Activated naive CD4-positive, alpha-beta T cell treated with anti-CD3 and anti-CD28 coated beads, Interleukin-2, amount 50 U/mL, for 16 hours (primary cell): ENCODE results near the gene TBXA2R.

ENCODE experiments used
- DNase-seq: peaks from one replicate; pipeline ENCODE4 v3.0.0-alpha.2; 2020

The TBXA2R gene

GRCh38 chr19:3618811-3619630 lies 12.3 kb upstream of the TBXA2R start:
- DNase-seq = no peak

GRCh38 chr19:3618144-3618810 lies 11.6 kb upstream of the TBXA2R start:
- DNase-seq = peak; percentile 60

DNA sequence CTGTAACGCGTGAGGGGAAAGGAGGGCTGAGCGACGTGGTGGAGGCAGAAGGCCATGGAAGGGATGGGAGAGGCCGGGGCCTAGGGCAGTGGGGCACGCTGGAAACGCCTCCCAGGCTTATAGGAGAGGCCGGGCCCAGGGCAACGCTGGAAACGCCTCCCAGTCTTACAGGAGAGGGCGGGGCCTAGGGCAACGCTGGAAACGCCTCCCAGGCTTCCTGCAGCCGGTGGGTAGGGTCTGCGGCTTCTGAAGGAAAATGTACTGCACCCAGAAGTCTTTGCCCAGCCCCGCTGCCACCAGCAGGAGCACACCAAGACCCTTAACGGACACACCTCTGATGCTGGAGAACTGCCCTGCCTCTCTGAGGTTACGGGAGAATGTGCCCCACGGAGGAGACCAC lies 10.8 kb upstream of the TBXA2R start:
- DNase-seq = no peak

DNA sequence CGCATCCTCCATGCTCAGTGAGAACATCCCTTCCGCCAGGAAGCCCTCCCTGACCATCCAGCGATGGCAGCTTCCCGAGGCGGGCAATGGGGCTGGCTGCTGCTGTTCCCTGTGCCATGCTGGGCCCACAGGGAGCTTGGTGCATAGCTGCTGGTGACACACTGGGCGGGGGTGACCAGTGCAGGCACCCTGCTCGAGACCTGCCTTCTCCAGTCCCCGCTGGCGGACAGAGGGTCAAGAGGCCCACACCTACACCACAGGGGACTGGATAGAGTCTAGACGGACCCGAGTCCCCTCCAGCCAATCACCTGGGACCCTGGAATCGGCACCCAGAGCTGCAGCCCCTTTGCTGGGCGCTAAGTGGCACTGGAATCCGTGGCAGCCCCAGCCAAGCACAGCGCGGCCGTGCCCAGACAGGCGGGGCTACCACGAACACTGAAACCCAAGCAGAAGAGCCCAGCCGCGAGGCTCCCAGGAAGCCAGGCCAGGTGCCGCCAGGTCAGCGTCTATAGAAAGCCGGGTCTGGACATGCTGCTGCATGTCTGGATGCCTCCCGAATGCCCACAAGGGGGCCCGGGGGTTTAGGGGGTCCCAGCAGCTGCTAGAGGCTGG lies 9.0 kb upstream of the TBXA2R start:
- no peak for DNase-seq

DNA sequence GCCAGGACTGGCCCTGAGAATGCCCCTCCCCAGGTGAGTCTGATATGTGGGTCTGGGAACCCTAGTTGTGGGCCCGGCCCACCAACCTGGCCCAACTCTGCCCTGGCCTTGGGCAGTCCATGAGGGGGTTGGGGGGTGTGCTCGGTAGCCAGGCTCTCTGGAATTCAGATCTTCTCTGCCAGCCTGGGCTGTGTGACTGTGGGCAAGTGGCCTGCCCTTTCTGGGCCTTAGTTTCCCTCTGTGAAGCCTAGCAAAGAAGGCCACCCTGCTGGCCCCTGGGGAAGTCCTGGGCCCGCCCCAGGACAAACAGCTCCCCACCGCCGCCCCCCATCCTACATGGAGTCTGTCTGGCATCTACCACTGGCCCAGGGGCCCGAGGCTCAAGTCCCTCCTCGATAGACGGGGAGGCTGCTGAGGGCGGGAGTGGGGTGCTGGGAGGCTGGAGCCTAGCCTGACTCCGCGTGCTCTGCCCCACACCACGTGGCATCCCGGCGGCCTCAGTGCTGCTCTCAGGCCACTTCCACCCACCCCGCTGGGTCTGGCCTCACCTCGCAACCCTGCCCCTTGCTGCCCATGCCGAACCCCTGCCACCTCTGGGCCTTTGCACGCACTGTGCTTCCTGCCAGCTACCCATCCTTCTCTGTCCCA lies 8.3 kb upstream of the TBXA2R start:
- no peak for DNase-seq

GRCh38 chr19:3613818-3614661 lies 7.4 kb upstream of the TBXA2R start:
- no peak for DNase-seq

DNA sequence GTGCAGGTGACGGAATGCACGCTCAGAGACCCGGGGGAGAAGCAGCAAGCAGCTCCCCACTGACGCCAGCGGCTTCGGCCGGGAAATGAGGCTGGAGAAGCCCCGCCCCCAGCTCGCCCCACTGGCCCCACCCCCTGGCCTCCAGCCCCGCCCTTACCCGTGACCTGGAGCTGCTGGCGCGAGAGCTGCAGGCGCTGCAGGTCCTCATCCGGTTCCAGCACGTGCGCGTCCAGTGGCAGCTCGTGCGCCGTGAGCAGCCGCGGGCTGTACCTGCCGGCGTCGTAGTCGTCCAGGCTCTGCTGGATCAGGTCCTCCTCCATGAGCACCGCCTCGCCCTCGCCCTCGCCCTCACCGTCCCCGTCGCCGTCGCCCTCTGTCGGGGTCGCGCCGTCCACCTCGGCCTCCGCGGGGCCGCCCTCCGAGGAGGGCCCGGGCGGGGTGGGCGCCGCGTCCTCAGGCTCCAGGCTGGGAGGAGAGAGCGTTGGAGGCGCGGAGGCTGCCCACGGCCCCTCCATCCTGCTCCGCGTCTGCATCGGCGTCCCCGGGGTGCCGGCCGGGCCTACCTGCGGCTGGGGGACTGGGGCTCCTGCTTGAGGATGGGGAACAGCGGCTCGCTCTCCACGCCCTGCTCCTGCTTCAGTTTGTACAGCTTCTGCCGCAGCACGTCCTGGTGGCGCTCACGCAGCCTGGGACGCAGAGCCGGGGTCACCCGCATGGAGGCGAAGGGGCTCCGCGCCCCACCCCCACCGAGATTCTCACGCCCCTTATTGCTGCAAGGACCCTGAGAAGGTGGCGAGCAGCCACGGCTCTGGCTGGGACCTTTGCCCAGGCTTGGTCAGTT lies 6.4 kb upstream of the TBXA2R start:
- DNase-seq = no peak

DNA sequence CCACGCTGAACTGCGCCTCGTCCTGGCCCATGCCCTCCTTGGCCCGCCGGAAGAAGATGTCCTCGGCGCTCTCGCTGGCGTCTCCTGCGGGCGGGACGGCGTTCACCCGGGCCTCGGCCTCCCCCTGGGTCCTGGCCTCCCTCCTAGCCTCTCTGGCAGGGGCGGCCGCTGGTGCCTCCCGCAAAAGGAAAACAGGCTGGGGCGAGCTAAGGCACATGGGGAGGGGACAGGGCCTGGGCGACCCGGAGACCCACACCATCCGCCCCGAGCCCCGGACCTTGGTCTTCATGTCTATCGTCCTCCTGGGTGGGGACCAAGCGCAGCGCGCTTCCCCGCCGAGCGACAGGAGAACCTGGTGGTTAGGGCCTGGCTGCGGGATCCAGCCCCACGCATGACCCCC lies 5.7 kb upstream of the TBXA2R start:
- DNase-seq = peak; percentile 10

DNA sequence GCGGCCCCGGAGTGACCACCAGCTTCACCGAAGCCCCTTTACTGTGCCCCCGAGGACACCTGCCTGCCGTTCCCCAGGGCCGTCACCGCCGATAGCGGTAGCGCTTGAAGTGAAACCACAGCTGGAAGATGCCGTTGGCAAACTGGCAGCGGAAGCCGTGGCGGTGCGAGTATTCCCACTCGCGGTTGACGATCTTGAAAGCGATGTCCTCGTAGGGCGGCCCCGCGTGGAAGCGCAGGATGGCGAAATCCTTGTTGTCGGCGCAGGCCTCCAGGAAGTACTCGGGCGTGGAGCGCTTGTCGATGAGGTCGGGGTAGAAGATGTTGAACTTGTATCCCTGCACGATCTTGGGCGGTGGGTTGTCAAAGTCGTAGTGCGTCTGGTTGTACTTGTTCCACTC lies 5.2 kb upstream of the TBXA2R start:
- DNase-seq = peak; percentile 8

DNA sequence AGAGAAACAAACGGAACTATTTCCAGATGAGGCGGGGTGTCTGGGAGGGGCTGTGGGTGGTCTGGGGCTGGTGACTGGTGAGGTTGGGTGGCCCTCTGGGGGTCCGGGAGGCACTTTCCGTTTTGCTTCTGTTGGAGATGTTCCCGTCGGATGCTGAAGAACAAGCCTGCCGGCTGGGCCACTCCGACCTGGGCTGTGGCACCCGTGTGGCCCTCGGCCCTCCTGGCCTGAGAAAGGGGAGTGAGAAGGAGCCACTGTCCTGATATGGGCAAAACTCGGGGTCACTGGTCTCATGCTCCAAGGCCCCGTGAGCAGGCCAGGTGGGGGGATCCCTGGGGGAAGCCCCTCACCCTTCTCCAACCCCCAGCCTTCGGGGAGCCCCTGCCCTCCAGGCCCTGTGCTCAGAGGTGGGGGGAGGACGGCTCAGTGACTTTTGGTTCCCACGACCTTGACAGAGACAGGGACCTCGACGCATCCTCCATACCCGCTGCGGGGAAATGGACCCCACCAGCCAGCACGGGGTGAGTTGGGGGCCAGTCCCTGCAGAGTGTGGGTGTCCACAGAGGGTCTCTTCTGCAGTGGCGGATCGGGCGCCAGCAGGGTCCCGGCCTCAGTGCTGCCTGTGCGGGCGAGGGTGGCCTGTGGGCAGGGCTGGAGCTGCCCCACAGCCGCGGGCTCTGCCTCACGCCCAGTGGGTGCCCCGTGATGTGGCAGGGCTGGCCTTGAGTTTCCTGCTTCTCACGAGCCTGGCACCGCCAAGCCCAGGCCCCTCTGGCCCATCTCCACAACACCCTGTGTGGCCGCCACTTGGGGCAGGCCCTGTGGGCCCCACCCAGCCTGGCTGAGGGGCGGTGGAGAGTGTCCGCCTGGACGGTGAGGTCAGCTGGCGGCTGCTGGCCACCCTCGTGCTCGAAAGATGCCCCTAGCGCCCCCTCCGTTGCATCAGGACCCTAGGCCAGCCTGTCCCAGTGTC lies 4.4 kb upstream of the TBXA2R start:
- DNase-seq = peak; percentile 8

DNA sequence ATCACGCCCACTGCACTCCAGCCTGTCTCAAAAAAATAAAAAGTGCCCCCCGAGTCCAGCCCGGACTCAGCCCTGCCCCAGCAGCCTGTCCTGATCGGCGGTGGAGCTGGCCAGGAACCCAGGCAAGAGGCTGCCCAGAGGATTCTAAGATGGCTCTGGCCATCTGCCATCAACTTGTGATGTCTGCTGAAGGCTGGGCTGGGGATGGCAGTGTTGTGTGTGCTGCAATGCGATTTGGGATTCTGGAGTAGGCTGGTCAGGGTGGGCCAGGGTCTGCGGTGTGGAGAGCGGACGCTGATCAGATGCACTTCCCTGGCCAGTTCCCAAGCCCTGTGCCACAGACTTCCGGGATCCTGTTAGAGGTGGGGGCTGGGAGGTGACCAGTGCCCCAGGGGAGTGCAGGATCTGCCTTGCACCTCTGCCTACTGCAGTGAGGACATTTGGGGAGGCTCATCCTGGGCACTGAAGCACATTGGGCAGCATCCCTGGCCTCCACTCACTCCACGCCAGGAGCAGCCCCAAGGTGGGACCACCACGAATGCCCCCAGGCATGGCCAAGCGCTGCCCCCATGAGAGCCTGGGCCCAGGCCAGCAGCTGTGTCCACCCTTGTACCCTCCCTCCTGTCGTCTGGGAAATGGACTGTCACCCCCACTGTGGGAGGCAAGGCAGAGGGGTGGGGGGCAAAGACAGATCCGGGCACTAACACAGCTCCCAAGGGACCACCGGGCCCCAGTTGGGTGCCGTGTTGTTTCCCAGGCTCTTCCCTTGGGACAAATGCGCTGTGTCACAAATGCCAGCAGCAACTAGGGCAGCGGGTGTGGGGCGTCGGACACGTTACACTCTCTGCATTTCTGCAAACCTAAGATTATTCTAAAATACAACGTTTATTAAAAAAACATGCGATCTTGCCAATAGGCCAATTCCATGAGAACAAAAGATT lies 3.4 kb upstream of the TBXA2R start:
- no peak for DNase-seq

DNA sequence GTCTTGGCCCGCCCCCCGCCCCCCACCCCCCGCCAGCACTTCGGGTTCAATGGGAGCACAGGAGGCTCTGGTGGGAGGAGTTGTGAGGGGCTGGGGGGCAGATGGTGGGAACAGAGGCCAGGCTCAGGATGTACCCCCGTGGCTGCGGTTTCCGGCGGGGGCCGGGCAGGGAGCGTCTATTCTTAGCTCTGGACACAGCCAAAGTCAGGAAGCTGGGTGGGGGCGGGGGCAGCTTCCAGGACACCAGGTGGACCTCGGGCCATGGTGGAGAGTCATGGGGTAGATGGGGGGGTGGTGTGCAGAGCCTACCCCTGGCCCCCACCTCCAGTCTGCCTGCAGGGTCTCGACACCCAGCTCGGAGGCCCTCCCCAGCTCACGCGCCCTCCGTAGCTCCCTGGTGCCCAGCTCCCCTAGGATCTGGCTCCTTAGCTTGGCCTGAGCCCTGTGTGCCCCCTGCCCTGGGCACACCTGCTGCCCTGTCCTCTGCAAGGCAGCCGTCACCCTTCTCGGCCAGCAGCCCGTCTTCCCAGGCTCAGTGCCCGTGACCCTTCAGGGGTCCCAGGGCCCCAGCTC lies 2.2 kb upstream of the TBXA2R start:
- peak; percentile 8 for DNase-seq

- DNase-seq = no peak
These were observed 1.5 kb upstream of the TBXA2R start for GRCh38 chr19:3608079-3608641.

DNA sequence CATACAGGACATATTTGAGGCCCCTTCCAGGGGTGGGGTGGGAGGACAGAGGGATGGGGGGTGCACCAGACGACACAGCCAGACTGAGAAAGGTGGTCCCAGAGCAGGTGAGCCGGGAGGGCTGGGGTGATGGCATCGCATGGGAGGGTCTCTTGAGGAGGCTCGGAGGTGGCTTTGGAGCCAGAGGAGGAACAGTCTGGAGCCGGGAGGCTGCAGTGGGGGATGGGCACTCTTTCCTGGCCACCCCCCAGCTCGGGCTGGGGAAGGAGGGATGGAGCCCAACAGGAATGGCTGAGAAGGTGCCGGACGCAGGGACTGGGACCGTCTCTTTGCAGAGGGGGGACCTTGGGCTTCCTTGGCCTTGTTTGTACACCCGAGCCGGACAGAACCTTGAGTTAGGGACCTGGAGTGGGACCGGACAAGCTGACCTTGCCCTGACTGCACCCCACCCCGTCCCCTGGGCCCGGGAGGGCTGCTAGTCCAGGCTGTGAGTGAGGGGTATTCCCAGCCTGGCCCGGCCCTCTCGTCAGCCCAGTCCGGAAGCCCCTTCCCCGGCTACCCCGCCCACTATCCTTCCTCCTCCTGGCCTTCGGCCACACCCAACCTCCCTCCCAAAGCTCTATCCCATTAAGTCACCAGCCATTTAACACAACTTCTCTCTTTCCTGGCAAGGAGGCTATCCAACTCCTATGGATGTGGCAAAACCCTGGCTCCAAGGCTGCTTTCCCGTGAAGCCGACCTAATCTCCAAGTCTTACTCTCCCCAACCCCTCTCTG lies 816 bp upstream of the TBXA2R start:
- DNase-seq = no peak

DNA sequence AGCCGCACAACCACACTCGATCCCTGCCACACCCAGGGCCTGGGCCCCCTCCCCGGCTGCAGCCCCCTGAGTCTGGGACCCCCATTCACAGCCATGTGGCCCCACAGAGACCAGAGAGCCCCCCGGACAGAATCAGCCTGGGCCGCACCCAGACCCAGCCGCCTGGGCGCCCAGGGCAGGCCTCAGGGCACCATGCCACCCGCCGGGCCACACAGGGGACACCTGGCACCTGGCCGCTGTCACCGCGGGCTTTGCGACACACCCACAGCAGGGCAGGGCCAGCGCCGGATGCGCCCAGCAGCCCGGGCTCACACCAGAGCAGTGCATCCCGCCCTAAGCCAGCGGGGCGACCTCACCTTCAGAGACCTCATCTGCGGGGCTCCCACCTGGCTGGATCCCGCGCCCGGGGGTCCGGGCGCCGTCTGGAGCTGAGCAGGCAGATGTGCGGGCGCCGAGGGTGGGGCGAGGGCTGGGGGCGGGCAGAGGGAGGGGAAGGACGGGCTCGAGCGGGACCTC lies 443 bp downstream of the TBXA2R start:
- no peak for DNase-seq

- DNase-seq = no peak
These were observed 905 bp downstream of the TBXA2R start for GRCh38 chr19:3605770-3606169.

DNA sequence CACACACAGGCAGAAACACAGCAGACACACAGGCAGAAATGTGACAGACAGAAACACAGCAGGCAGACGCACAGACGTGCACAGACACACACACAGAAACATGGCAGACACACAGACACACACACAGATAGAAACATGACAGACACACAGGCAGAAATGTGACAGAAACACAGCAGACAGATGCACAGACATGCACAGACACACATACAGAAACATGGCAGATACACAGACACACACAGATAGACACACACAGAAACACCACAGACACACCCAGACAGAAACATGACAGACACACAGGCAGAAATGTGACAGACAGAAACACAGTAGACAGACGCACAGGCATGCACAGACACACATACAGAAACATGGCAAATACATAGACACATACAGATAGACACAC lies 1.3 kb downstream of the TBXA2R start:
- no peak for DNase-seq

DNA sequence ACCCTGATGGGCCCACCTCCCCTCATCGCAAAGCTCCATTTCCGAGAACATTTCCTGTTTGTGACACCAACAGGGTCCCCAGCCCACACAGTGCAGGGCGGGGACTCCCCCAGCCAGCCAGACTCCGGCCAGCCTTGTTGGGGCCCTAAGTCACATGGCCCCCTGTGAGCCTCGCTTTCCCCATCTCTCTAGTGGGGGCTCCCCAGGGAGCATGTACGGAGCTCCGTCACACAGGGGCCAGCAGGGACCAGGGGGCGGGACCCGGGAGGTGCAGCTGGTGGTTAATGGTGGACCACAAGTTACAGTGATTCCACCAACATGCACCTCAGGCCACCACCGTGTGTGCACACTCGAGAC lies 1.7 kb downstream of the TBXA2R start:
- peak; percentile 32 for DNase-seq
